Measurements from ENCODE around the gene MYG1. TPM values are rescaled to one million over a fixed set of nuclear protein-coding genes. Genes with fewer than 3 reads are reported as not detected.

Gene MYG1
- total RNA-seq, 8 experiments from 2014 or later = 70.2 to 101 (median 87.1) TPM

GRCh38 chr12:53267999-53268629 lies 31.4 kb upstream of the MYG1 start, which contains the start of gene ESPL1:
Gene ESPL1, plus strand, starts transcription at chr12:53268299. Its CDS starts 468 bp downstream, at chr12:53268767.
- WGBS, 10 experiments = 0 to 2% (median 0%) methylated on average over 1 to 32 of the region's 58 CpGs; no CpG with 5 or more reads in 1 of the 10 experiments
- Histone ChIP-seq H3K27ac (no peak within 1 kb of the TSS), H3K4me3 (peak within 1 kb of the TSS; percentile 51 to 95 (median 63)), H3K4me1 (replicated peaks in 1 of 2) (peaks cover 0 to 5% of the 10 kb centered on the region in 2 donors)
- ATAC-seq (replicated peaks in 6 of 8) = peak; percentile 94 to 97 (median 96)
- in situ Hi-C loops (cut with MboI; ENCODE audit: low pct_unique_long_range_greater_than_20kb in 2 of 9, low sequenced_read_pairs in 9 of 9, unreplicated experiment in 9 of 9) = no loop called here

- Histone ChIP-seq H3K27ac (no peak overlapping the region), H3K4me3 (peak overlapping the region; percentile 51 to 95 (median 63)), H3K4me1 (replicated peaks in 1 of 2) (peaks cover 0 to 5% of the 10 kb centered on the region in 2 donors)
- peak in 3 of 8 experiments; percentile 27 to 46 (median 27) for ATAC-seq (replicated peaks in 6 of 8)
- WGBS, 10 experiments = 0 to 100% (median 28%) methylated on average over 2 to 10 of the region's 20 CpGs; no CpG with 5 or more reads in 1 of the 10 experiments
- in situ Hi-C loops (cut with MboI; ENCODE audit: low pct_unique_long_range_greater_than_20kb in 2 of 9, low sequenced_read_pairs in 9 of 9, unreplicated experiment in 9 of 9) = no loop called here
These were observed 30.6 kb upstream of the MYG1 start for GRCh38 chr12:53268630-53269562.

DNA sequence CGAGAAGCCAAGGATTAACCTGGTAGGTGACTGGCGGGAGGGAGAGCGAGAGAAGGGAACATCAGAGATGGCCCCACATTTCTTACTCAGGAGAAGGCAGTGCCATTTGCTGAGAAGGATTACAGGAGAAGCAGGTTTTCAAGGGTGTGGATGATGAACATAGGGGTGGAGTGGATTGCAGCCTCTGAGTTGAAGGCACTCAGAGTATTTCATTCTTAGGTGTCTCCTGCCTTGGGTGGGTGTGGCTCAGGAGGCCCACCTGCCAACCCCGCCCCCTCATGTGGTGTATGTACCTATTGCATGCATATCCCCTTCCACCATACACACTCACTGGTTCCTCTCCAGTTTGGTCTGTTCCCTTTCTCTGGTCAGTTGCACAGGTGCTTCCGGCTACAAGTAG lies 25.1 kb upstream of the MYG1 start:
- Histone ChIP-seq H3K4me1 (replicated peaks in 1 of 2) (no peaks in the 10 kb centered on the region), H3K27ac (no peak overlapping the region), H3K4me3 (no peak overlapping the region)
- no peak for ATAC-seq (replicated peaks in 6 of 8)
- WGBS, 10 experiments = 80 to 100% (median 100%) methylated on average over 1 to 3 of the region's 5 CpGs; no CpG with 5 or more reads in 3 of the 10 experiments
- in situ Hi-C loops (cut with MboI; ENCODE audit: low pct_unique_long_range_greater_than_20kb in 2 of 9, low sequenced_read_pairs in 9 of 9, unreplicated experiment in 9 of 9) = no loop called here

GRCh38 chr12:53276511-53276910 lies 23.0 kb upstream of the MYG1 start:
- ATAC-seq (replicated peaks in 6 of 8) = no peak
- WGBS, 10 experiments = 88 to 96% (median 90%) methylated on average over 2 to 7 of the region's 11 CpGs; no CpG with 5 or more reads in 7 of the 10 experiments
- H3K27ac ChIP-seq = no peak overlapping the region
- H3K4me1 ChIP-seq (replicated peaks in 1 of 2) = no peaks in the 10 kb centered on the region
- in situ Hi-C loops (cut with MboI; ENCODE audit: low pct_unique_long_range_greater_than_20kb in 2 of 9, low sequenced_read_pairs in 9 of 9, unreplicated experiment in 9 of 9) = loop anchor here in 1 of 9 experiments (25.0 kb wide), 1 partner anchor 89 kb away; the partner anchor contains the start of genes CSAD and ZNF740
- no peak overlapping the region for H3K4me3 ChIP-seq

DNA sequence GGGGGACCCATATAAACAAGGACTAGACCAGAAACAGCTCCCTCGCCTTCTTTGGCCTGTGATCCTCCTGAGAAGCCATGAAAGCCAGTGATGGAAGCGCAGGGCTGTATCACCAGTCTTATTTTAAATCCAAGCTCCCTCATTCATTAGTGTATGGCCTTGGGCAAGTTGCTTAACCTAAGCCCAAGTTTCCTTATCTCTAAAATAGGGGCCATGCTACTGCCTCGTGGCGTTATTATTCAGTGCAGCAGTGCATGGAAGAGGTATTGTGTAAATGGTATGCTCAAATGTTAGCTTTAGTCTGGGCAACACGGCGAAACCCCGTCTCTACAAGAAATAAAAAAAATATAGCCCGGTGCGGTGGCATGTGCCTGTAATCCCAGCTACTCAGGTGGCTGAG lies 21.5 kb upstream of the MYG1 start:
- in situ Hi-C loops (cut with MboI; ENCODE audit: low pct_unique_long_range_greater_than_20kb in 2 of 9, low sequenced_read_pairs in 9 of 9, unreplicated experiment in 9 of 9) = loop anchor here in 1 of 9 experiments (25.0 kb wide), 1 partner anchor 91 kb away; the partner anchor contains the start of genes CSAD and ZNF740
- no peak overlapping the region for H3K27ac ChIP-seq
- ATAC-seq (replicated peaks in 6 of 8) = no peak
- no peak overlapping the region for H3K4me3 ChIP-seq
- 90 to 100% (median 94%) methylated on average over 1 to 8 of the region's 9 CpGs; no CpG with 5 or more reads in 3 of the 10 experiments for WGBS, 10 experiments
- H3K4me1 ChIP-seq (replicated peaks in 1 of 2) = no peaks in the 10 kb centered on the region

DNA sequence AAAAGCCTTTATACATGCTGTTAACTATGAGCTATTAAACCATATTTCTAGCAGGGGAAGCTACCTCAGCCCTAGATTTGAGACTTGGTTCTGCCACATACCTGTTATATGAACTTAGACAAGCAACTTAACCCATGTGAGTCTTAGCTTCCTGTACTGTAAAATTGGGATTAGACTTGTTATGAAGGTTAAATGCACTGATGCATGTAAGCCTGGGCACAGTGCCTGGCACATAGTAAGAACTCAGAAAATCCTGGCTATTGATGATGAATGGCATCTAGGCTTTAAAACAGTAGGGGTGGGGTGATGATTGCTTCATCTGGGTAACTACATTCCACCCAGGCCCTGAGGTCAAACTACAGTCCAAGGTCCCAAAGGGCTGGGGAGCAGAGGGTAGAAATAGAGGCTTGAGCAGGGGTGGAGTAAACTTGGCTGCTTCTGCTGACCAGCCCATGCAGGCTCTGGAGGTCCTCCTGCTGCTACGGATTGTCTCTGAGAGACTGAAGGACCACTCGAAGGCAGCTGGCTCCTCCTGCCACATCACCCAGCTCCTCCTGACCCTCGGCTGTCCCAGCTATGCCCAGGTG lies 20.1 kb upstream of the MYG1 start:
- in situ Hi-C loops (cut with MboI; ENCODE audit: low pct_unique_long_range_greater_than_20kb in 2 of 9, low sequenced_read_pairs in 9 of 9, unreplicated experiment in 9 of 9) = loop anchor here in 1 of 9 experiments (25.0 kb wide), 1 partner anchor 92 kb away; the partner anchor contains the start of genes CSAD and ZNF740
- Histone ChIP-seq H3K27ac (no peak overlapping the region), H3K4me3 (no peak overlapping the region), H3K4me1 (replicated peaks in 1 of 2) (no peaks in the 10 kb centered on the region)
- WGBS, 10 experiments = 83% methylated on average over 1 of the region's 3 CpGs; no CpG with 5 or more reads in 9 of the 10 experiments
- ATAC-seq (replicated peaks in 6 of 8) = peak in 1 of 8 experiments; percentile 56

GRCh38 chr12:53279888-53280498 lies 19.5 kb upstream of the MYG1 start:
- Histone ChIP-seq H3K27ac (no peak overlapping the region), H3K4me1 (replicated peaks in 1 of 2) (no peaks in the 10 kb centered on the region), H3K4me3 (no peak overlapping the region)
- no peak for ATAC-seq (replicated peaks in 6 of 8)
- in situ Hi-C loops (cut with MboI; ENCODE audit: low pct_unique_long_range_greater_than_20kb in 2 of 9, low sequenced_read_pairs in 9 of 9, unreplicated experiment in 9 of 9) = loop anchor here in 3 of 9 experiments (10.0 to 25.0 kb wide), 2 partner anchors 65 to 93 kb away; partner anchors contain the start of genes CSAD (in 1 of the 3) and ZNF740 (in 1 of the 3)
- 90 to 100% (median 95%) methylated on average over 2 to 7 of the region's 9 CpGs; no CpG with 5 or more reads in 1 of the 10 experiments for WGBS, 10 experiments

- no peak for ATAC-seq (replicated peaks in 6 of 8)
- H3K27ac ChIP-seq = no peak overlapping the region
- H3K4me3 ChIP-seq = no peak overlapping the region
- WGBS, 10 experiments = 80 to 100% (median 92%) methylated on average over 1 to 4 of the region's 9 CpGs; no CpG with 5 or more reads in 4 of the 10 experiments
- peaks cover 0 to 3% of the 10 kb centered on the region in 2 donors for H3K4me1 ChIP-seq (replicated peaks in 1 of 2)
- in situ Hi-C loops (cut with MboI; ENCODE audit: low pct_unique_long_range_greater_than_20kb in 2 of 9, low sequenced_read_pairs in 9 of 9, unreplicated experiment in 9 of 9) = loop anchor here in 3 of 9 experiments (10.0 to 25.0 kb wide), 2 partner anchors 72 to 99 kb away; partner anchors contain the start of genes CSAD (in 1 of the 3) and ZNF740 (in 1 of the 3)
These were observed 13.0 kb upstream of the MYG1 start for GRCh38 chr12:53286448-53286847.

DNA sequence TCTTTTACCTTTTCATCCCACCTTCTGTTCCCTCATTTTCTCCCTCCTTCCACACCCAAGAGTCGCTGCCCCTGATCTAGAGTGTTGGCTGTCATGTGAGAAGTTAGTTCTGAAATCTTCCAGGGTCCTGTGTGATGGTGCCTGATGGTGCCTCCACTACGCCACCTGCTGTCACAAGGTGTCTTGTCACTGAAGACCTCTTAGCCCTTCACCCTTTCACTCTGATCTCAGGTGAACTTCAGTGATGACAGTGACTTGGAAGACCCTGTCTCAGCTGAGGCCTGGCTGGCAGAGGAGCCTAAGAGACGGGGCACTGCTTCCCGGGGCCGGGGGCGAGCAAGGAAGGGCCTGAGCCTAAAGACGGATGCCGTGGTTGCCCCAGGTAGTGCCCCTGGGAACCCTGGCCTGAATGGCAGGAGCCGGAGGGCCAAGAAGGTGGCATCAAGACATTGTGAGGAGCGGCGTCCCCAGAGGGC lies 11.7 kb upstream of the MYG1 start:
- 20 to 76% (median 60%) methylated on average over 1 to 6 of the region's 11 CpGs; no CpG with 5 or more reads in 3 of the 10 experiments for whole genome bisulfite sequencing, 10 experiments
- ATAC-seq (replicated peaks in 6 of 8) = peak; percentile 85 to 97 (median 90)
- Histone ChIP-seq H3K27ac (no peak overlapping the region), H3K4me3 (no peak overlapping the region), H3K4me1 (replicated peaks in 1 of 2) (peaks cover 0 to 3% of the 10 kb centered on the region in 2 donors)
- in situ Hi-C loops (cut with MboI; ENCODE audit: low pct_unique_long_range_greater_than_20kb in 2 of 9, low sequenced_read_pairs in 9 of 9, unreplicated experiment in 9 of 9) = loop anchor here in 3 of 9 experiments (10.0 to 25.0 kb wide), 2 partner anchors 73 to 100 kb away; partner anchors contain the start of genes CSAD (in 1 of the 3) and ZNF740 (in 1 of the 3)

GRCh38 chr12:53288322-53288721 lies 11.2 kb upstream of the MYG1 start:
- in situ Hi-C loops (cut with MboI; ENCODE audit: low pct_unique_long_range_greater_than_20kb in 2 of 9, low sequenced_read_pairs in 9 of 9, unreplicated experiment in 9 of 9) = loop anchor here in 3 of 9 experiments (10.0 to 25.0 kb wide), 2 partner anchors 74 to 101 kb away; partner anchors contain the start of genes CSAD (in 1 of the 3) and ZNF740 (in 1 of the 3)
- Histone ChIP-seq H3K27ac (no peak overlapping the region), H3K4me3 (no peak overlapping the region), H3K4me1 (replicated peaks in 1 of 2) (peaks cover 0 to 3% of the 10 kb centered on the region in 2 donors)
- ATAC-seq (replicated peaks in 6 of 8) = peak in 1 of 8 experiments; percentile 8
- 67 to 100% (median 73%) methylated on average over 1 to 4 of the region's 6 CpGs; no CpG with 5 or more reads in 6 of the 10 experiments for WGBS, 10 experiments

GRCh38 chr12:53289891-53290290 lies 9.6 kb upstream of the MYG1 start:
- no peak overlapping the region for H3K27ac ChIP-seq
- peak in 2 of 8 experiments; percentile 58 to 74 for ATAC-seq (replicated peaks in 6 of 8)
- in situ Hi-C loops (cut with MboI; ENCODE audit: low pct_unique_long_range_greater_than_20kb in 2 of 9, low sequenced_read_pairs in 9 of 9, unreplicated experiment in 9 of 9) = loop anchor here in 3 of 9 experiments (10.0 to 25.0 kb wide), 2 partner anchors 75 to 103 kb away; partner anchors contain the start of genes CSAD (in 1 of the 3) and ZNF740 (in 1 of the 3)
- whole genome bisulfite sequencing, 10 experiments = 71 to 100% (median 100%) methylated on average over 1 to 3 of the region's 4 CpGs; no CpG with 5 or more reads in 5 of the 10 experiments
- peaks cover 3% of the 10 kb centered on the region in 2 donors for H3K4me1 ChIP-seq (replicated peaks in 1 of 2)
- H3K4me3 ChIP-seq = no peak overlapping the region
